Activated T-helper 2 cell treated with anti-CD3 and anti-CD28 coated beads, Interferon-gamma antibody, Interleukin-2, Interleukin-4, amounts not matched to agents 10 μg/mL and 5 μg/mL and 100 μg/mL, durations not matched to agents 14 hours and 24 hours and 36 hours (primary cell): ENCODE data around the gene MYBPH. TPM values are rescaled to one million over a fixed set of nuclear protein-coding genes. Genes with fewer than 3 reads are reported as not detected.

Experiments
- DNase-seq: peaks from one replicate; pipeline ENCODE4 v3.0.0; 2021; ENCODE audit warnings: low spot score
- H3K27ac Mint-ChIP-seq: one replicate; pipeline ENCODE4 v1.8.0; 2021; ENCODE audit warnings: mixed read lengths
- H3K27me3 Mint-ChIP-seq: one replicate; pipeline ENCODE4 v1.8.0; 2021; ENCODE audit warnings: low read depth, mixed read lengths
- H3K36me3 Mint-ChIP-seq: one replicate; pipeline ENCODE4 v1.8.0; 2021; ENCODE audit warnings: low read depth, mixed read lengths
- H3K4me1 Mint-ChIP-seq: one replicate; pipeline ENCODE4 v1.8.0; 2021; ENCODE audit warnings: low read depth, mixed read lengths
- H3K4me3 Mint-ChIP-seq: one replicate; pipeline ENCODE4 v1.8.0; 2021; ENCODE audit warnings: low read depth, mild to moderate bottlenecking, moderate library complexity, mixed read lengths
- H3K9me3 Mint-ChIP-seq: one replicate; pipeline ENCODE4 v1.8.0; 2021; ENCODE audit warnings: mixed read lengths
- intact Hi-C: fragments of 100-400 bp; cut with micrococcal nuclease; formaldehyde crosslinking; loops from one replicate; pipeline ENCODE4 v1.15.1; 2023
- total RNA-seq: library from RNA; stranded (reverse); gene quantifications from 2 replicates; pipeline ENCODE4 v1.2.3, GENCODE V29; 2022

Gene MYBPH
- total RNA-seq, 1 donor from 2014 or later: not detected

GRCh38 chr1:203152158-203153034, 23.2 kb downstream of the MYBPH start:
- H3K27ac Mint-ChIP-seq: no peak overlapping the region
- intact Hi-C loops: no loop called here
- no peak for DNase-seq
- H3K36me3 Mint-ChIP-seq: no peaks in the 10 kb centered on the region
- no peaks in the 10 kb centered on the region for H3K4me1 Mint-ChIP-seq
- no peak overlapping the region for H3K4me3 Mint-ChIP-seq
- no peaks in the 10 kb centered on the region for H3K9me3 Mint-ChIP-seq
- peaks cover 5% of the 10 kb centered on the region for H3K27me3 Mint-ChIP-seq

GRCh38 chr1:203151362-203152157, 24.1 kb downstream of the MYBPH start:
- intact Hi-C loops: no loop called here
- Mint-ChIP-seq H3K4me3 (no peak overlapping the region), H3K36me3 (no peaks in the 10 kb centered on the region), H3K27ac (no peak overlapping the region), H3K9me3 (no peaks in the 10 kb centered on the region), H3K4me1 (no peaks in the 10 kb centered on the region), H3K27me3 (peaks cover 4% of the 10 kb centered on the region)
- DNase-seq: no peak

GRCh38 chr1:203150511-203151297, 24.9 kb downstream of the MYBPH start:
- H3K36me3 Mint-ChIP-seq: no peaks in the 10 kb centered on the region
- H3K4me1 Mint-ChIP-seq: no peaks in the 10 kb centered on the region
- no peak for DNase-seq
- no peak overlapping the region for H3K27ac Mint-ChIP-seq
- no peaks in the 10 kb centered on the region for H3K9me3 Mint-ChIP-seq
- H3K27me3 Mint-ChIP-seq: peaks cover 4% of the 10 kb centered on the region
- no peak overlapping the region for H3K4me3 Mint-ChIP-seq
- intact Hi-C loops: no loop called here

GRCh38 chr1:203149188-203149840, 26.3 kb downstream of the MYBPH start:
- Mint-ChIP-seq H3K36me3 (no peaks in the 10 kb centered on the region), H3K27me3 (peaks cover 4% of the 10 kb centered on the region), H3K4me3 (no peak overlapping the region), H3K4me1 (no peaks in the 10 kb centered on the region), H3K9me3 (no peaks in the 10 kb centered on the region), H3K27ac (no peak overlapping the region)
- no peak for DNase-seq
- intact Hi-C loops: no loop called here

GRCh38 chr1:203148579-203148978, 27.0 kb downstream of the MYBPH start:
- intact Hi-C loops: no loop called here
- Mint-ChIP-seq H3K9me3 (no peaks in the 10 kb centered on the region), H3K36me3 (no peaks in the 10 kb centered on the region), H3K4me1 (no peaks in the 10 kb centered on the region), H3K27ac (no peak overlapping the region), H3K27me3 (peaks cover 4% of the 10 kb centered on the region), H3K4me3 (no peak overlapping the region)
- DNase-seq: no peak

- H3K36me3 Mint-ChIP-seq: no peaks in the 10 kb centered on the region
These were observed 27.5 kb downstream of the MYBPH start for GRCh38 chr1:203148127-203148526.

GRCh38 chr1:203147376-203147775, 28.2 kb downstream of the MYBPH start:
- no peaks in the 10 kb centered on the region for H3K9me3 Mint-ChIP-seq
- no peak overlapping the region for H3K27ac Mint-ChIP-seq
- no peaks in the 10 kb centered on the region for H3K4me1 Mint-ChIP-seq
- H3K4me3 Mint-ChIP-seq: no peak overlapping the region
- H3K27me3 Mint-ChIP-seq: peaks cover 4% of the 10 kb centered on the region
- H3K36me3 Mint-ChIP-seq: no peaks in the 10 kb centered on the region
- DNase-seq: no peak
- intact Hi-C loops: no loop called here

More at GRCh38 chr1:203148127-203148526, 27.5 kb downstream of the MYBPH start:
- H3K4me3 Mint-ChIP-seq: no peak overlapping the region
- intact Hi-C loops: no loop called here
- H3K27ac Mint-ChIP-seq: no peak overlapping the region
- DNase-seq: no peak
- peaks cover 4% of the 10 kb centered on the region for H3K27me3 Mint-ChIP-seq
- H3K9me3 Mint-ChIP-seq: no peaks in the 10 kb centered on the region
- no peaks in the 10 kb centered on the region for H3K4me1 Mint-ChIP-seq

- Mint-ChIP-seq H3K27ac (no peak overlapping the region), H3K36me3 (no peaks in the 10 kb centered on the region), H3K27me3 (peaks cover 4% of the 10 kb centered on the region), H3K4me3 (no peak overlapping the region), H3K4me1 (no peaks in the 10 kb centered on the region), H3K9me3 (no peaks in the 10 kb centered on the region)
- intact Hi-C loops: no loop called here
- DNase-seq: no peak
These were observed 29.1 kb downstream of the MYBPH start for GRCh38 chr1:203146537-203146936.

GRCh38 chr1:203146042-203146369, 29.6 kb downstream of the MYBPH start:
- Mint-ChIP-seq H3K4me1 (no peaks in the 10 kb centered on the region), H3K27ac (no peak overlapping the region), H3K4me3 (no peak overlapping the region), H3K27me3 (peaks cover 4% of the 10 kb centered on the region), H3K36me3 (no peaks in the 10 kb centered on the region), H3K9me3 (no peaks in the 10 kb centered on the region)
- intact Hi-C loops: no loop called here
- no peak for DNase-seq

- no peak overlapping the region for H3K4me3 Mint-ChIP-seq
- H3K9me3 Mint-ChIP-seq: no peaks in the 10 kb centered on the region
- H3K27ac Mint-ChIP-seq: no peak overlapping the region
- DNase-seq: no peak
- no peaks in the 10 kb centered on the region for H3K36me3 Mint-ChIP-seq
- intact Hi-C loops: no loop called here
- no peaks in the 10 kb centered on the region for H3K4me1 Mint-ChIP-seq
- H3K27me3 Mint-ChIP-seq: peaks cover 4% of the 10 kb centered on the region
These were observed 30.1 kb downstream of the MYBPH start for GRCh38 chr1:203145321-203146041.

- Mint-ChIP-seq H3K4me3 (no peak overlapping the region), H3K27me3 (peaks cover 4% of the 10 kb centered on the region), H3K9me3 (no peaks in the 10 kb centered on the region), H3K36me3 (no peaks in the 10 kb centered on the region), H3K27ac (no peak overlapping the region), H3K4me1 (no peaks in the 10 kb centered on the region)
- DNase-seq: no peak
- intact Hi-C loops: no loop called here
These were observed 31.0 kb downstream of the MYBPH start for GRCh38 chr1:203144661-203145060.

GRCh38 chr1:203143641-203144040, 32.0 kb downstream of the MYBPH start:
- Mint-ChIP-seq H3K27ac (no peak overlapping the region), H3K36me3 (no peaks in the 10 kb centered on the region), H3K4me3 (no peak overlapping the region), H3K27me3 (no peaks in the 10 kb centered on the region), H3K4me1 (no peaks in the 10 kb centered on the region), H3K9me3 (no peaks in the 10 kb centered on the region)
- intact Hi-C loops: no loop called here
- no peak for DNase-seq
